ENCODE measurements around the gene C14orf93. TPM values are rescaled to one million over a fixed set of nuclear protein-coding genes. Genes with fewer than 3 reads are reported as not detected.

Gene C14orf93
- total RNA-seq, 1 experiment from 2014 or later = 8.2 TPM

DNA sequence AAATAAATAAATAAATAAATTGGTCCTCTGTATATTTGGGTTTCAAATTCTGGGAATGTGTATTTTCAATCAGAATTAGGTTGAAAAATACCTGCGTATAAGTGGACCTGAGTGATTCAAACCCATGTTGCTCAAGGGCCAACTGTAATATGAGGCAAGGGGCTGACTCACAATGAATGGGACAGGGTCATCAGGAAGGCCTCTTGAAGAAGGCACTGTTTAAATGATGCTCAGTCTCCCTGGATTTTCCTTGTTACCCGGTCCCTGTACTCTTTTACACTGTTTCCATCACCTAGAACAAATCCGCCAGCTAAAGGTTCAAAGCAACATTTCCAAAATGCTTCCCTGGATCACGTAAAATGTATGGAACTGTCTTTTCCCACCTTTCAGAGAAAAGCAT lies 21.0 kb upstream of the C14orf93 start:
- no peak overlapping the region for H3K27ac Mint-ChIP-seq

More for the DNA sequence above, 21.0 kb upstream of the C14orf93 start:
- Histone ChIP-seq H2BK12ac (ENCODE audit: insufficient read length, low read depth, low read length) (no peak overlapping the region), H4K91ac (ENCODE audit: insufficient read length, low read depth, low read length) (no peak overlapping the region), H4K20me1 (ENCODE audit: control insufficient read depth, insufficient read depth, insufficient read length) (no peaks in the 10 kb centered on the region), H3K4me1 (ENCODE audit: insufficient read depth, low read length) (no peaks in the 10 kb centered on the region), H4K8ac (replicated peaks; ENCODE audit: insufficient read length, low read depth, low read length) (no peak overlapping the region), H2BK120ac (ENCODE audit: low read depth, low read length, poor library complexity, severe bottlenecking) (no peak overlapping the region), H3K4ac (ENCODE audit: low read depth, low read length) (no peak overlapping the region), H3K9ac (ENCODE audit: extremely low read depth, insufficient read length, low read length) (no peak overlapping the region), H2BK5ac (ENCODE audit: insufficient read length, low read length) (no peak overlapping the region), H3K9me3 (ENCODE audit: control insufficient read depth, low read depth, low read length) (no peaks in the 10 kb centered on the region), H3T11ph (ENCODE audit: low read length) (no peak overlapping the region), H2BK20ac (ENCODE audit: low read depth, low read length, poor library complexity, severe bottlenecking) (no peak overlapping the region), H3K23me2 (ENCODE audit: insufficient read length, low read depth, low read length, poor library complexity, severe bottlenecking) (peaks cover 5% of the 10 kb centered on the region), H2BK15ac (ENCODE audit: low read depth, low read length) (no peak overlapping the region), H3K79me1 (ENCODE audit: insufficient read depth, low read depth, low read length, poor library complexity, severe bottlenecking) (no peaks in the 10 kb centered on the region), H3K18ac (ENCODE audit: insufficient read length, low read depth, low read length) (no peak overlapping the region), H3K14ac (ENCODE audit: insufficient read depth, low read length) (no peak overlapping the region), H3K27ac (ENCODE audit: insufficient read length, low read depth, low read length) (no peak overlapping the region), H3K79me2 (ENCODE audit: insufficient read depth, low read length) (peaks cover 5% of the 10 kb centered on the region; the same call in 1 of the 2 replicates), H2AK5ac (ENCODE audit: insufficient read length, low read length) (no peak overlapping the region), H3K23ac (ENCODE audit: insufficient read length, low read depth, low read length) (no peak overlapping the region), H3K56ac (ENCODE audit: insufficient read length, low read depth, low read length) (no peak overlapping the region), H4K5ac (ENCODE audit: insufficient read length, low read depth, low read length) (no peak overlapping the region), H2AFZ (ENCODE audit: low read length) (no peak overlapping the region), H3K4me2 (ENCODE audit: insufficient read depth, insufficient read length, low read length) (no peak overlapping the region), H3K27me3 (ENCODE audit: insufficient read depth, low read length) (no peaks in the 10 kb centered on the region)
- no peak for TF ChIP-seq CTCF (conservative IDR thresholded peaks at IDR 0.05)
- WGBS (ENCODE audit: extremely low coverage, insufficient read length, low lambda C conversion rate) = no CpG with 5 or more reads among the region's 4 CpGs
- no peaks in the 10 kb centered on the region for H3K9me3 Mint-ChIP-seq
- no peaks in the 10 kb centered on the region for H3K27me3 Mint-ChIP-seq (ENCODE audit: low read depth)
- H3K4me3 Mint-ChIP-seq = no peak overlapping the region
- peaks cover 39 to 65% (median 52%) of the 10 kb centered on the region in 3 experiments for H3K36me3 Mint-ChIP-seq (ENCODE audit: insufficient read depth in 1 of 3, low read depth in 3 of 3)
- H3K4me1 Mint-ChIP-seq = peaks cover 14 to 17% of the 10 kb centered on the region in 2 experiments
- no peak for DNase-seq

All from H9 (cell line).